Esophagus (tissue), 2 donors: ENCODE measurements around the gene EHD3. TPM values are rescaled to one million over a fixed set of nuclear protein-coding genes. Genes with fewer than 3 reads are reported as not detected.
A peak's percentile ranks its signal among the peaks of the same experiment; 100 is the strongest.

Source experiments
- H3K27ac ChIP-seq, 2 donors: one replicate each; pipeline ENCODE4 v1.5.1; 2013; ENCODE audit warnings: low read depth in 2 of 2, mild to moderate bottlenecking in 2 of 2, inconsistent platforms in 1 of 2, low read length in 1 of 2, moderate library complexity in 1 of 2
- H3K27me3 ChIP-seq, 2 donors: one replicate each; pipeline ENCODE4 v1.6.1; 2013; ENCODE audit warnings: low read length in 2 of 2, control low read depth in 1 of 2, mild to moderate bottlenecking in 1 of 2; ENCODE audit not compliant: insufficient read depth in 2 of 2, control insufficient read depth in 1 of 2
- H3K36me3 ChIP-seq, 2 donors: one replicate each; pipeline ENCODE4 v1.6.1; 2013; ENCODE audit warnings: low read length in 1 of 2; ENCODE audit not compliant: control insufficient read depth in 2 of 2, insufficient read depth in 2 of 2
- H3K4me1 ChIP-seq, 2 donors: one replicate each; pipeline ENCODE4 v1.6.1; 2013; ENCODE audit warnings: low read length in 1 of 2; ENCODE audit not compliant: control insufficient read depth in 2 of 2, insufficient read depth in 2 of 2
- H3K4me3 ChIP-seq, 2 donors: one replicate each; pipeline ENCODE4 v1.5.1; 2013; ENCODE audit warnings: low read length in 2 of 2, mild to moderate bottlenecking in 2 of 2, low read depth in 1 of 2, moderate library complexity in 1 of 2
- H3K9me3 ChIP-seq, 2 donors: one replicate each; pipeline ENCODE4 v1.6.1; 2013; ENCODE audit warnings: mild to moderate bottlenecking in 2 of 2, low read depth in 1 of 2, low read length in 1 of 2, moderate library complexity in 1 of 2; ENCODE audit not compliant: control insufficient read depth in 2 of 2, insufficient read depth in 1 of 2
- WGBS, 2 donors: extraction: QIAGEN DNeasy Blood & Tissue Kit; methylation state at CpG; one replicate each; pipeline ENCODE4 v1.1.7; 2013; 5-methylcytosine and 5-hydroxymethylcytosine counted together
- polyA plus RNA-seq, 2 donors: library from polyadenylated mRNA; stranded (reverse); fragments of 200-250 nt; gene quantifications; one replicate each; pipeline ENCODE4 v1.2.3, GENCODE V29; 2013
- donor health status: healthy with polysubstance abuse.
- donor health status: Bipolar disorder and iron deficiency.

Gene EHD3
- polyA plus RNA-seq, 2 donors, result 24.1 to 27.4 TPM

- no peaks in the 10 kb centered on the region for H3K9me3 ChIP-seq
- no peaks in the 10 kb centered on the region for H3K27me3 ChIP-seq
- WGBS, 2 donors, result 72 to 77% methylated on average over 5 of the region's 5 CpGs
- H3K27ac ChIP-seq, result no peak overlapping the region
- peaks cover 6 to 26% of the 10 kb centered on the region in 2 donors for H3K4me1 ChIP-seq
- no peak overlapping the region for H3K4me3 ChIP-seq
- peaks cover 0 to 22% of the 10 kb centered on the region in 2 donors for H3K36me3 ChIP-seq
These were observed 24.4 kb downstream of the EHD3 start for GRCh38 chr2:31258351-31258750.

GRCh38 chr2:31259075-31259474 is 25.1 kb downstream of the EHD3 start:
- Histone ChIP-seq H3K9me3 (no peaks in the 10 kb centered on the region), H3K27me3 (no peaks in the 10 kb centered on the region), H3K4me3 (no peak overlapping the region), H3K27ac (no peak overlapping the region), H3K4me1 (peaks cover 2 to 21% of the 10 kb centered on the region in 2 donors), H3K36me3 (peaks cover 0 to 22% of the 10 kb centered on the region in 2 donors)
- 91 to 97% methylated on average over 3 of the region's 3 CpGs for WGBS, 2 donors

- Histone ChIP-seq H3K36me3 (peaks cover 0 to 22% of the 10 kb centered on the region in 2 donors), H3K27ac (no peak overlapping the region), H3K4me3 (no peak overlapping the region), H3K9me3 (no peaks in the 10 kb centered on the region), H3K27me3 (no peaks in the 10 kb centered on the region), H3K4me1 (peaks cover 2 to 16% of the 10 kb centered on the region in 2 donors)
- 81 to 88% methylated on average over 4 of the region's 4 CpGs for WGBS, 2 donors
These were observed 26.9 kb downstream of the EHD3 start for GRCh38 chr2:31260870-31261269.

GRCh38 chr2:31263636-31264190 is 29.8 kb downstream of the EHD3 start:
- Histone ChIP-seq H3K4me3 (no peak overlapping the region), H3K4me1 (peaks cover 3 to 7% of the 10 kb centered on the region in 2 donors), H3K36me3 (peaks cover 0 to 31% of the 10 kb centered on the region in 2 donors), H3K27ac (peak overlapping the region in 1 of 2 donors; percentile 50), H3K27me3 (no peaks in the 10 kb centered on the region), H3K9me3 (no peaks in the 10 kb centered on the region)
- WGBS, 2 donors, result 67 to 79% methylated on average over 3 of the region's 3 CpGs

GRCh38 chr2:31265234-31265633 is 31.3 kb downstream of the EHD3 start:
- Histone ChIP-seq H3K27ac (no peak overlapping the region), H3K4me3 (no peak overlapping the region), H3K4me1 (peaks cover 5 to 14% of the 10 kb centered on the region in 2 donors), H3K27me3 (no peaks in the 10 kb centered on the region), H3K36me3 (peaks cover 0 to 31% of the 10 kb centered on the region in 2 donors), H3K9me3 (no peaks in the 10 kb centered on the region)
- WGBS, 2 donors, result 91 to 93% methylated on average over 6 of the region's 6 CpGs

- no peaks in the 10 kb centered on the region for H3K9me3 ChIP-seq
- WGBS, 2 donors, result 55 to 64% methylated on average over 6 of the region's 6 CpGs
- H3K4me3 ChIP-seq, result no peak overlapping the region
- H3K36me3 ChIP-seq, result peaks cover 0 to 17% of the 10 kb centered on the region in 2 donors
- peaks cover 5 to 14% of the 10 kb centered on the region in 2 donors for H3K4me1 ChIP-seq
- H3K27ac ChIP-seq, result peak overlapping the region in 1 of 2 donors; percentile 19
- no peaks in the 10 kb centered on the region for H3K27me3 ChIP-seq
These were observed 32.9 kb downstream of the EHD3 start for GRCh38 chr2:31266804-31267203.

GRCh38 chr2:31267437-31268120 is 33.6 kb downstream of the EHD3 start:
- no peaks in the 10 kb centered on the region for H3K9me3 ChIP-seq
- H3K4me1 ChIP-seq, result peaks cover 5 to 19% of the 10 kb centered on the region in 2 donors
- WGBS, 2 donors, result 85 to 89% methylated on average over 8 of the region's 8 CpGs
- peak overlapping the region in 1 of 2 donors; percentile 13 for H3K27ac ChIP-seq
- no peak overlapping the region for H3K4me3 ChIP-seq
- peaks cover 0 to 13% of the 10 kb centered on the region in 2 donors for H3K36me3 ChIP-seq
- H3K27me3 ChIP-seq, result no peaks in the 10 kb centered on the region

GRCh38 chr2:31268344-31268743 is 34.4 kb downstream of the EHD3 start:
- no peak overlapping the region for H3K4me3 ChIP-seq
- H3K27ac ChIP-seq, result peak overlapping the region in 1 of 2 donors; percentile 52
- H3K27me3 ChIP-seq, result no peaks in the 10 kb centered on the region
- H3K36me3 ChIP-seq, result peaks cover 0 to 13% of the 10 kb centered on the region in 2 donors
- H3K9me3 ChIP-seq, result no peaks in the 10 kb centered on the region
- peaks cover 5 to 20% of the 10 kb centered on the region in 2 donors for H3K4me1 ChIP-seq
- WGBS, 2 donors, result 95% methylated on average over 2 of the region's 2 CpGs

GRCh38 chr2:31269087-31269486 is 35.1 kb downstream of the EHD3 start:
- Histone ChIP-seq H3K36me3 (peaks cover 0 to 13% of the 10 kb centered on the region in 2 donors), H3K9me3 (no peaks in the 10 kb centered on the region), H3K27me3 (no peaks in the 10 kb centered on the region), H3K27ac (peak overlapping the region; percentile 19 to 84), H3K4me3 (no peak overlapping the region), H3K4me1 (peaks cover 5 to 20% of the 10 kb centered on the region in 2 donors)
- WGBS, 2 donors, result 67 to 78% methylated on average over 4 of the region's 4 CpGs
